CD4-positive, alpha-beta T cell treated with Interferon alpha-2 for 1 hour (primary cell): ENCODE results near the gene SSTR4.

Experiments used
- DNase-seq, 2 donors: peaks; one replicate each; pipeline ENCODE4 v3.0.0-alpha.2; 2020 to 2022

Gene SSTR4

DNA sequence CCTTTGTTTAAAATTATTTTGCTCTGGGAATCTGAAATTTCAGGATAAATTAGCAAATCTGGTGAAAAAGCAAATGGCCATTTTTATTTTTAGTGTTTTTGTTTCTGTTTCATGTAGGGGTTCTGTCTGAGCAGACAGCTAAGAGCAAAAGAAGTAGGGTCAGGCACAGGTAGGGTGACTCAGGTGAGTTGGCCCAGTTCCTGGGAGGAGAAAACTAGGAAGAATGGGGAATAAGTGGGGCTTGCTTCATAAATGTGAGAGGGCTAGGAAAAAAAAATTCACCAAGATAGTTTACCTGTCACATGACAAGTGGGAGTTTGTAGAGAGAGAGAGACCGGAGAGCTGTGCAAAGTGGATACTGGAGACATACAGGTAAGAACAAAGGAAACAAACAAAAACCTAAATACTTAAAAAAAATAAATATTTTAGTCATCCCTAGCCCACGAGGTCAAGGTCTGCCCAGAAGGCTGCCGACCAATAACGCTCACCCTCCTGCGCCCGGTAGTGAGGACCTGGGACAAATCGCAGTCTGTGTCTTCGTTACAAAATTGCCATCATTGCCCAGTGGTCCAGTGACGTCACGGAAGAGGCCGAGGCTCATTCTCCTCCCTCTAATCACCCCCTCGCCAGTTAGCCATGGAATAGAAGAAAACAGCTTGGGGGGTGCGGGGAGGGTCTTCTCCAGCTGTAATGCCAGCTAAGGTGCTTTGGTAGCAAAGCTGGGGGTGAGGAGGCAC lies 12.1 kb downstream of the SSTR4 start:
- DNase-seq, result no peak

DNA sequence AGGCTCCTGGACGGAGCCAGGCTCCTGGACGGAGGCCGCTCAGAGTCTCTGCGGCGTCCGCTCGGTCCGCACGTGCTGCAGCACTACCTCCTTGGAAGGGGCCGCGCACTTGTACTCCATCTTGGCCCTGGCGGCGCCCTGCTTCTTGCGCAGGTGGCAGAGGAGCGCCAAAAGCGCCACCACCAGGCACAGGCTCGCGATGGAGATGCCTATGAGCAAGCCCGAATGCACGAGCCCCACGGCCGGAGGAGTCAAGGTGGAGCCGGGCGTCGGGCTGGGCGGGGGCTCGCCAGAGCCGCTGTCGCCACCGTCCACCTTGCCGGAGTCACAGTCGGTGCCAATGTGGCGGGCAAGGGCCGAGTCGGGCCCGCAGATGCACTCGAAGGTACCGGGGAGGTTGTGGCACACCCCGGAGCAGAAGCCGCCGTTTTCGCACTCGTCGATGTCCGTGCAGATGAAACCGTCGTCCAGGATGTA lies 12.7 kb downstream of the SSTR4 start:
- no peak for DNase-seq

DNA sequence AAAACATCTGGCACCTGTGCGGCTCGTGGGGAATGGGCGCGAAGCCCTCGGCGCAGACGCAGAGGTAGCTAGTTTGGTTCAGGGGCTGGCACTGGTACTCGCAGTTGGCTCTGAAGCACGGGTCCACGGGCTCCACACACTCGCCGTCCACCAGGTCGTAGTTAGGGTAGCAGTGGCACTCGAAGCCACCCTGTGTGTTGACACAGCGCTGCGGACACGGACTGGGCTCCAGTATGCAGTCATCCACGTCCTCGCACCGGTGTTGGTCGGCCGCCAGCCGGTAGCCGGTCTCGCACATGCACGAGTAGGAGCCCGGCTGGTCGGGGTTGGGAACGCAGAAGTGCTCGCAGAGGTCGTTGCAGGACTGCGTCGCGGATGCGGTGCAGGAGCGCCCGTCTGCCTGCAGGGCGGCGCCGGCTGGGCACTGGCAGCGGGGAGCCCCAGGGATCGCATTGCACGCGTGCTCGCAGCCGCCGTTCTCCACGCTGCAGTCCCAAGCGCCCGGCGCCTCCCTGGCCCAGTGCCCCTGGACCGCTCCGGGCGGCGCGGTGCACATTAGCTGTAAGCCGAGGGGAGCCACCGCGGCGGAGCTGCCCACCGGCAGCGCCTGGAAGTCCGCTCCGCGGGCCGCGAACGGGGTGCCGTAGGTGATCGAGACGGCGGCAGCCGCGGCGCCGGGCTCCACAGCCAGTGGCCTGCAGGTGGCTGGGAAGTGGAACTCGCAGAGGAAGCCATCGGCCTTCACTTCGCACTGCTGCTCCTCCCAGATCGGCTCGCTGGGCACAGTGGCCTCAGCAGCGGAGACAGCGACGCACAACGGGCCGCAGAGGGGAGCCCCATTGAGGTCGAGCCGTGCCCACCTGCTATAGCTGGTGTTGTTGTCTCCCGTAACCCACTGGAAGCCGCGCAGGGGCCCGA lies 13.4 kb downstream of the SSTR4 start:
- peak; percentile 14 to 52 for DNase-seq

DNA sequence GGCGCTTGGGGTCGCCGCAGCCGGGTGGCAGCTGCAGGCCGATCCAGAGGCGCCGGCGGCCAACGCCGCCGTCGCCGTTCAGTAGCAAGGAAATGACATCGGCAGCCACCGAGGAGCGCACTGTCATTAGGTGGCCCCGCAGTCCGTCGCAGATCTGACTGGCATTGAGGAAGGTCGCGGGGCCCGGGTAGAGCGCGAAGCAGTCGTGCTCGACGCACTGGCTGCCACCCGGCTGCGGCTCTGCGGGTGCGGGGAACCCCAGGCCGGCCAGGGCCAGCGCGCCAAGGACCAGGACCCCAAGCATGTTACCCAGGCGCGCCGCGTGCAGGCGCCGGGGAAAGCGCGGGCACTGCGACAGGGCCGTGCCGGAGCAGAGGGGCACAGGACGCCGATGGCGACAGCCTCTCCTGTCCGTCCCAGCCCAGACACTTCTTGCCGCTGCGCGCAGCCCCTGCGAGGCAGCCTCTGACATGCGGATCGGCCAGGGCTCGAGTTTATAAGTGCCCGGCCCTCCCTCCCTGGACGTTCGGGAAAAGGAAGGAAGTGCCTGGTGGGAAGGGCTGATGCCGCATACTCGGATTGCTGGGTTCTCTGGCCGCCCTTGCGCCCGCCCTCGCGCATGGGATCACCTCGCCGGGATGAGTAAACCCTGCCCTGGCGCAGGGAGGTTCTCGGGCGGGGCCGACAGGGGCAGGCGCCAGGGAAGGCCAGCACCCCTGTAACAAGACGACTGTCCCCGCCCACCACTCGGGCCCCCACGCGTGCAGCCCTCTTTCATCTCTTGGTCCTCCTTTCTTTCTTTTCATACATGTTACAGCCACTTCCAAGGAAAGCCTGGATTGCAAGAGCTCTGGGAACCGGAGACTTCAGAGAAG lies 14.3 kb downstream of the SSTR4 start, which contains the start of gene THBD:
Gene THBD (minus strand): TSS at position 472 of the 875 bp plus-strand sequence. CDS start 168 bp downstream, at position 304.
- peak in 1 of 2 donors; percentile 27 for DNase-seq

DNA sequence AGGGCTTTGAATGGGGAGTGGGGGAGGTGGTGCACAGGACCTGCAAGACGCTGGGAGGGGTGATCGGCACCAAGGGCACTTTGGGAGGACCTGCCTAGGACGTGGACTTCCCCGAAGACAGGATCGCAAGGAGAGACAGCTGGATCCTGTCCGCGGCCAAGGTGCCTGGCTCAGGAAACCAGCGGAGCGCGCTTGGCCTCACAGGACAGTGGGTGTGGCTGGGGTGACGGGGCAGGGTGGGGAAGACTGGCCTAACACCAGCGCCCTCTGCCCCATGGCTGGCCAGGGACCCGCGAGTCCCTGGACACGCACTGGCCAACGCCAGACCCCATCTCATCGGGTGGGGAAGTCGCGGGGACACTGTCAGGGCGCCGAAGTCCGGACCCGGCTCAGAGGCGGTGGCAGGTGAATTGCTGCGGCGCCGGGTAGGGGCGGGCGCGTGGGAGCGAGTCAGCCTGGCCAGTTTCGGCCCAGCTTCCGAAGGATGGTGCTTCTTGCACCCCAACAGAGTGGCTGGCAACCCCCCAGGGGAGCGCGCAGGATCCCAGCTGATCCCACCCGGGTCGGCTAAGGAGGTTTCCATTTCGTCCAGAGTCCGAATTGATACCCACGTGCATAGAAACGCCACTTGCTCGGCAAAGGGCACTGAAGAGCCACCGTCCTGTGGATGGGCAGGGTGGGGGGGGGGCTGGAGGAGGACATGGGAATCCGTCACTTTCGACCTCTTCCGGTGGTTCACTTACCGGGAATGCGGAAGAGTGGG lies 15.1 kb downstream of the SSTR4 start:
- DNase-seq, result no peak

DNA sequence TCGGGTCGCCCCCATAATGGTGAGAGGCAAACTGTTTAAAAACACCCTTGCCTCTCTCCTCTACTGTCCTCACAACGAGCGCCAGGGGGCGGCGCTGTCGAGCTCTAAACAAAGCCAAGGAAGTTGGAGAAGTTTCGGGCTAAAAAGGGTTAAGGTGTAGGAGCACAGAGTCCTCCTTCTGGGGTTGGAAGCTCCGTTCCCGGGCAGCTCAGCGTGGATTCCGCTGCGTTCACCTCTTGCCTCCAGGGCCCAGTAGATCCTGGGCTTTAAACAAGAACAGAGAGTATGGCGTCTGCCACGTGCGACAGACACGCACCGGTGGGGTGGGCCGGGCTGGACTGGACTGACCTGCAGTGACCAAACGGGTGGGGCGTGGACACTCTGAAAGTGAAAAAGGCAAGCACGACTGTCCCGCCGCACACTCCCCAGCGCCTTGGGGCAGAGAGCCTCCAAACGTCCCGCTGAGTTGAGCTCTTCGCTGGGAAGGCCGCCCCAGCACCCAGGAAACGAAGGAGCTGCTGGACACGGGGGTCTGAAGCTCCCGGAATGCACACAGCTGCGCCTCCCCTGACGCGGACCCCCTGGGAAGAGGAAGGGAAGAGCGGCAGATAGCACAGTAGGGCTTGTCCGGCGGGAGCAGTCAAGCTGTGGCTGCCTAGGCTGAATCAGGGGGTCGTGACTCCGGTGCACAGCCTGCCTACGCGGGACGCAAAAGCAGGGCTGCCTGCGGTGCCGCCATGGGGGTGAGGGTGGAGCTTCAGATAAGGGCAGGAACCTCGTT lies 15.9 kb downstream of the SSTR4 start:
- peak; percentile 25 to 47 for DNase-seq

DNA sequence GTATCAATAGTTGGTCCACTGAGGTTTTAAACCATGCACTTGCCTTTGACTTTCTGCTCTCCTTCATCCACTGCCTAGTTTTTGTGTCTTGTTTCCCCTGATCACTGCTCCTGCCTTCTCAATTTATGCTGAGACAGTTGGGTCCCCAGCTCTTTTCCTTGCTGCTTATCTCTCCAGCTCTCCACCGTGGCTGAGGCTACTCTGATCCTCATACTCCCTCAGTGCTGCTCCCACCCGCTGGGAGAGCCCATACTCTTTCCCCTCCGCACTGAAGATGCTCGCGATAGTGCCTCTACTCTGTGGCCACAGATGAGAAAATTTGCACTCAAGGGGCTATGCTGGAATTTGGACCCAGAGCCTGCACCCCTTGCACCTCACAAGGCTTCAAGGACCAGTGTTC lies 17.8 kb downstream of the SSTR4 start:
- DNase-seq, result no peak

DNA sequence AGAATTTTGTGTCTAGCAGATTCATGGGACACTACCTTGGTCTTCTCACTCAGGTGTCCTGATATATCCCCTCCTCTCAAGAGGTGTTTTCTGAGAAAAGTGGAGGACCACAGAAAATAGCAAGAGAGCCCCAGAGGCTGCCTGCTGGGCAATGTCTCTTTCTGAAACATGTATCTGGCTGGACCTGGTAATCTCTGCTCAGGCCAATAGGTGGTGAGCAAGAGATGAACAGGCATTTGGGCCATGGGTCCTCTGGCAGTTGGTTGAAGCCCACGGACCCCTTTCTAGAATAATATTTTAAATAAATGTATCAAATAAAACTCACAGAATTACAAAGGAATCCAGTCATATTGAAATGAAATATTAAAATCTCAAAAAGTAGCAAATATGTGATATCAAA lies 23.1 kb downstream of the SSTR4 start:
- no peak for DNase-seq

DNA sequence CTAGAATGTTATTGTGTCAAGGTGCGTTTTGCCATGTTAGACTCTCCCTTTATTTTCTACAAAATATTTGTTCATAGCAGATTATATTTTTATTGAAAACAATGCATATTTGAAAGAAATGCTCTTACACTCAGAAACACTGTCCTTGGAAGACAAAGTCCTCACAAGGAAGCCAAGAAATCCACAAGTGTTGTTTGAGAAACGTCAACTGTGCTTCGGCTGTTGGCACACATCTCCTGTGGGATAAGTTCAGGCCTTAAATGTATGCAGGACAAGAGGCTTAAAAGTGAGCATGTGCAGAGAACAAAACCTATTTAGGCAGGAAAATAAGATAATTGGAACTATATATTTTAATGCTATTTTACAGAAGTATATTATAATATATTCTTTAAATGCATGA lies 23.9 kb downstream of the SSTR4 start:
- no peak for DNase-seq

DNA sequence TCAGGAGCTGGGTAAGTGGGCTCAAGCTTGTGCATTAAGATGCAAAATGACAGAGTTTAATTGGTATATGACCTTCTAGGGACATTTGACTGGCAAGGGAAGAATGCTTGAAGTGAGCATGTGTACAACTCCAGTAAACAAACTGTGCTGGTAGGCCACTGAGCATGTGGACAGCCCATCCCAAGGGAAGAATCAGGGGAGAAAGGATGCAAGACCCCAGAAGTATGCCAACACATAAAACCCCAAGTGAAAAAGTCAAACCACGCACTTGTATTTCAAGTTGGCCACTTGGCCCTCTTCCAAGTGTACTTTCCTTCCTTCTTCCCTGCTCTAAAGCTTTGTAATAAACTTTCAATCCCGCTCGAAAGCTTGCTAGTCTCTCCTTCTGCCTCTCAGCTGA lies 24.7 kb downstream of the SSTR4 start:
- no peak for DNase-seq

DNA sequence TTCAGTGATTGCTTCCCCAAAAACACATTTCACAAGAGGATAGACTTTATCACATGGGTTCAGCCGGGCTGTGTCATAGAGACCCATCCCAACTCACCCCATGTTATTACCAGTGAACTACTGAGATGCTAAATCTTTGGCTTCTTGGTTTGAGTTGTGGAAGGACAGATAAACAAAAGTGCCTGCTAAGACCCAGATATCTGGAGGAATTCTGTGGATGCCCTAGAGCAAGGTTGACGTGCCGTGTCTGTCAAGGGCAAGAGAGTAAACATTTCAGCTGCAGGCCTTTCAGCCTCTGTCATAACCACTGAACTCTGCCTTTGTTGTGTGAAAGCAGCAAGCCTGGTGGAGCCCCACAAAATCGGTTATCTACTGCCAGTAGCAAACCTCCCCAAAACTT lies 25.5 kb downstream of the SSTR4 start:
- DNase-seq, result no peak

DNA sequence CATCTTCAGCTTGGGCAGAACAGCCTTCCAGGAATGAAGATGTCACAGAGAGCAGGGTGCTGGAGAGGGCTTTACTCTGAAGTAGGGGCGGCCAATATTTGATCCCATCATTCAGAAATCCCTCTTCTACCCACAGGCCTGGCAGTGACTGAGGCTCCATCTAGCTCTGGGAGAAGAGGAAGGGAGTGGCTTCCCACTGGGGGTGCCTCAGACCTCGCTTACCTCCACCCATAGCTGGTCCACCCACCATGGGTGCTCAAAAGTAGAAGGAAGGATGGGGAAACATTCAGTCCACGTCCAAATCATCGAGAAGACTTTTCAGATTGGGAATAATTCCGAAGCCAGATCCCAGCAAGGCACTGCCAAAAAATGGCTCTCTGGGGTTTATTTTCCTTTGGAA lies 26.1 kb downstream of the SSTR4 start:
- DNase-seq, result no peak

DNA sequence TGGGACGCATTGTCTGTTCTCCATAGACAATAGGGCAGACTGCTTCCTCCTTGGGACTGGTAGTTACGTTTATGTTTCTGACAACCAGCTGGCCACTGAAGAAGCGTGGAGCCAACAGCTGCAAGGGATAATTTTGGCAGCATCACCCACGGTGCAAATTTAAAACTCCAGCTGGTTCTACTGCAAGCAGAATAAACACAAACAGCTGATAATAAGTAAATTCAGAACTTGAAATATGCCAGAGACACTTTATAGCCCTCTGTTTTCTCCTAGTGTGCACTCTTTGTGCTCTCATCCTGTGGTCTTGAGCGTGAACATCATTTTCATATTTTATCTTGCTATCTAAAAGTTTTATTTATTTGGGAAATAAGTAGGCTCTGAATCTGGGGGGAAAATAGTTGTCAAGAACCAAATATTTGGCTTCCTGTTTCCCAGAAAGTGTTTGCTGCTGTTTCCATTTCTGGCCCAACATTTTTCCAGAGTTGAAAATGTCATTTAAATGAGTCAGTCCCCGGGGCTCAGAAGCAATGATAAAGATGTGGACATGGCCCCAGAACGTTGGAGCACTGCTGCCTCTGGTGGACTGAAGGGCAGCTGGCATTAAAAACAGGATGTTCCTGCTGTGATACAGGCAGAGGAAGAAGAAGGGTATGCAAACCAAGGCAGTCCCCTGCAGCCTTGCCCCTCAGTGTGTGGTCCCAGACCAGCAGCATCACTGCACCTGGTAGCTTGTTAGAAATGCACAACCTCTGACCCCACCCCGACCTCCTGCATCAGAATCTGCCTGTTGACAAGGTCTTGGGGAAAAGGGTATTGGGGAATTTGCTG lies 26.8 kb downstream of the SSTR4 start:
- no peak for DNase-seq

DNA sequence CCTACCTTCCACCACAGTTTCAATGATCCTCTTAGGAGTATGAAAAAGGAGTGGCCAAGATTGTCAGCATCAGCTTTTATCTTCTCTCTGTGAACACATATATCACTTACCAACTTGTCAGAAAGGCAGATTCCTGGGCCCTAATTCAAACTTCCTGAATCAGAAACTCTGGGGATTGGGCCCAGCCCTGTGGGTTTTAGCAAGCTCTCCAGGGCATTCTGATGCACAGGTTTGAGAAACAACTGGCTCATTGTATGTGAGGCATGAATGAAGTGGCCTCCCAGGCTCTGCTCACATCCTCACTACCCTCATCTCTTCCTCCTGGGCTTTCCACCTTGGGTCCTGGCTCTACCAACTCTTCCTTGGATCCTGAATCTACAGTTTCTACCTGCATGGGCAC lies 27.5 kb downstream of the SSTR4 start:
- no peak for DNase-seq

DNA sequence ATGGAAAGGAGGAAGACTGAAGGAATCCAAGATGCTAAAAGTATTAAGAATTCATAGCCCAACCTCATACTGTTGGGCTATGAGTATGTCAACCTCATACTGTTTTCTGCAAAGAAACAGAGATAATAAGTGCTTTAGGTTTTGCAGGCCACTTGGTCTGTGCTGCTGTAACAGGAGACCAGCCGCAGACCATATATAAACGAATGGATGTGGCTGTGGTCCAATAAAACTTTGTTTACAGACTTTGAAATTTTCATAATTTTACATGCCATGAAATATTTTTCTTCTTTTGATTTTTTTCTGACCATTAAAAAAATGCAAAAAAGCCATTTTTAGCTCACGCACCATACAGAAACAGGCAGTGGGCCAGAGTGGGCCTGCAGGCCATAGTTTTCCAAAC lies 28.1 kb downstream of the SSTR4 start:
- no peak for DNase-seq

DNA sequence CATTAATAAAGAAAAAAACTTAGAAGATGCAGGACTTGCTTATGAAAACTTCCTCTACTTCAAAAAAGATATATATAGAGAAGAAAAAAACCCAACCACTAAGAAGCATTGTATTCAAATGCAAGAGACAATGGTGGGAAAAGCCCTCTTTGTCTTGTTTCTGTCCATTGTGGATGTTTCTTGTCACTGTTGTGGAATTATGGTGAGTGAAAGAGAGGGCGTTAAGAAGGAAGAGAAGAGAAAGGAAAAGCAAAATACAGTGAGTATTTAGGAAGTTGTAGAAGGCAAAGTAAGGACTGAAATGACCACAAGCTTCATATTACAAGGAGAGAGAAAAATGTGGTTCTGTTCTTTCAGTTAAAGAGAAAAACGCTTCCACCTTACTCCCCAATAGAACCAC lies 28.5 kb downstream of the SSTR4 start:
- no peak for DNase-seq

DNA sequence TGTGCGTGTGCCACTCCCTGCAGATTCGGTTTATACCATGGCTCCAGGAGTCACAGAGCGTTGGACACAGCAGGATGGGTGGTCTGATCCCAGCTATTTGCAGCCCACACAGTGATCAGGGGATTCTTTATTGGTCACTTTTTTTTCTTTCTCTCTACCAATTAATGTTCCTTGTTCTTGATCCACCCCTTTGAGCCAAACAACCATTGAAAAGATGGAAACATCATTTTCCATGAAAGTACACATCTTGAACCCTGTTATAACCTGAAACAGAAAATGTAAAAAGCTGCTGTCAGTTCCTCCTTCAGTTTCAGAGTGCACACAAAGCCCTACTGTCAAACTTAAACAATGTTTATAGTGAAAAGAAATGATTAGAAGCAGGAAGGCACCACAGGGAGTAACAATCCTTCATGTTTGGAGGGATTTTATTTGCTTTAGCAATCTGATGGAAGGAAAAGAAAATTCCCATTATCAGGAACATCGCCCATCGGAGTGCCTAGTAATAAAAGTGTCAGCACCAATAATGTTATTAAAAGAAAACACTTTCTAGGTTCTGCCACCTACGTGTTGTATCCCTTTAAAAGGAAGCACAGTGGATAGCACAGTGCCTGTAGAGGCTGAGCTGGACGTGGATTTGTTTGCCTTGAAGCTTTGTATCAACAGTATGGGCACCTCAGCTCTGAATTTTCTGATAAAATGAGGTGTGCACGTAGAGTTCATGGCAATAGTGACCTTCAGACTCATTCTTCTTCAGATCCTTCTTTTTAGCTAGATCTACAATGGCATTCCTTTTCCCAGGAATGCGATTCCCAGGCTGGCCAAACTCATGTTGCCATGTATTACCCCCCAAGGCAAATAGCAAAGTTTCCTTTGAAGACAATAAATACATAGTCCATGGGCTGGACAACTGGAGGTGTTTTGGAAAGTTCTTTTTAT lies 30.4 kb downstream of the SSTR4 start:
- DNase-seq, result no peak

DNA sequence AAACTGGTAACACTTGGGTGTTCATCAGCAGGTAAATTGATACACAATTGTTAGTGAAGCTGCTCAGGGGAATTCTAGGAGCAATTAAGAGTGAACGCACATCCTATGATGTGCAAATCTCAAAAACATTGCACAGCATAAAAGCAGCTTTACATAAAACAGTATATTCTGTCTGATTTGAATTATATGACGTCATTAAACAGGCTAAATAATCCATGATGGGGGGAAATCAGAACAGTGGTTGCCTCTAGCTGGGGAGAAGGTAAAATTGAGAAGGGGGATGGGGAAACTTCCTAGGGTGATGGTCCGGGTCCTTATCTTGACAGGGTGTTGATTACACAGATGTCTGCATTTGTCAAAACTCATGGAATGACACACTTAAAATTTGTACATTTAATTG lies 31.7 kb downstream of the SSTR4 start:
- no peak for DNase-seq

DNA sequence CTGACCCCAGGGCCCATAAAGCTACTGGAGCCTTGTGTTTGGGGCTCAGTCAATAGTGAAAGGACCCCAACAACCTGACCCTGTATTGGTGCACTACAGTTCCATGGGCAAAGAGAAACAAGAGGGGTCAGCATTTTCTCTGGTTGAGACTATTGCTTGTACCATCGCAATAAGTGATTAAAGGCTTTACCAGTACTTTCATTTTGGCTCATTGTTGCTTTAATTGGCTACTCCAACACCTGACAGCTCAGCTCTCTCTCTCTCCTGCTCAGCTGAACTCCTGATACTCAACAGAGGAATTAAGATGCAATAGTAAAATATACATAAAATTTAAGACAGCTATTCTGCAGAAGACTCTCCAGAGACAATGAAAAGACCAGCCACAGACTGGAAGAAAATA lies 33.2 kb downstream of the SSTR4 start:
- no peak for DNase-seq
